HepG2 (cell line): Measurements from ENCODE around the gene ZCCHC7. TPM values are rescaled to one million over a fixed set of nuclear protein-coding genes. Genes with fewer than 3 reads are reported as not detected.

Source experiments
- ATAC-seq: fragments of 200-7000 bp; cut with Tn5 transposase; 3 replicates; pipeline ENCODE4 v1.9.1; 2020; ENCODE audit warnings: mild to moderate bottlenecking, moderate library complexity
- BruUV-seq: library from RNA; stranded (reverse); fragments of 400-500 nt; replicated peaks from 2 replicates; lab custom pipeline; 2021; lab: Mats Ljungman, UMichigan
- CTCF ChIA-PET: fragments of 300-600 bp; formaldehyde crosslinking; extraction: SDS; loops from one replicate; lab custom pipeline; 2021; ENCODE audit warnings: low total read pairs, inconsistent platforms, low intra/inter-chr PET ratio; lab: Yijun Ruan, JAX
- POLR2A ChIA-PET: fragments of 350-600 bp; sonication (Branson Sonifier 250); formaldehyde crosslinking; loops from one replicate; lab custom pipeline; 2020; ENCODE audit warnings: antibody characterized with exemption, inconsistent platforms; lab: Yijun Ruan, JAX
- DNase-seq: peaks from one replicate; pipeline ENCODE4 v3.0.0-alpha.2; 2015; ENCODE audit warnings: low spot score
- FAIRE-seq: peaks from 3 replicates; lab custom pipeline; 2011; peaks lifted over from hg19 to GRCh38; lab: Jason Lieb, UNC
- H2AFZ ChIP-seq: one replicate; pipeline ENCODE4 v1.6.1; 2011; ENCODE audit warnings: low read length, inconsistent platforms
- H3K27ac ChIP-seq: fragments of 300-600 bp; 3 replicates; pipeline ENCODE4 v1.8.0; 2011; ENCODE audit warnings: mixed run types, mild to moderate bottlenecking, mixed read lengths, low read length, inconsistent platforms; ENCODE audit not compliant: insufficient read depth; ENCODE audit errors: extremely low read length
- H3K27me3 ChIP-seq, 2 experiments: fragments of 200-600 bp in 1 of 2; 2 replicates in 1 of 2; 3 replicates in 1 of 2; pipeline versions ENCODE4 v1.6.0 to v1.8.0; 2011; ENCODE audit warnings: low read length in 2 of 2, mild to moderate bottlenecking in 2 of 2, moderate library complexity in 2 of 2, inconsistent platforms in 1 of 2; ENCODE audit not compliant: insufficient read depth in 2 of 2, control insufficient read depth in 1 of 2
- H3K36me3 ChIP-seq, 2 experiments: fragments of 200-600 bp in 1 of 2; replicated peaks in 1 of 2; 2 replicates in 1 of 2; 3 replicates in 1 of 2; pipeline versions ENCODE4 v1.5.1 to v1.8.0; 2011; ENCODE audit warnings: low read length in 2 of 2, inconsistent platforms in 1 of 2; ENCODE audit not compliant: insufficient read depth in 2 of 2, control insufficient read depth in 1 of 2
- H3K4me1 ChIP-seq: 2 replicates; pipeline ENCODE4 v1.5.1; 2012; ENCODE audit warnings: low read length, inconsistent platforms; ENCODE audit not compliant: insufficient read depth
- H3K4me2 ChIP-seq: 2 replicates; pipeline ENCODE4 v1.6.0; 2011; ENCODE audit warnings: low read depth, low read length, inconsistent platforms
- H3K4me3 ChIP-seq, 3 experiments: fragments of 200-600 bp in 1 of 3; sonication (generic), shearing (Covaris generic) in 1 of 3; replicated peaks in 1 of 3; 2 replicates each; pipeline ENCODE4 v1.5.1; 2011 to 2016; ENCODE audit warnings: low read length in 3 of 3, inconsistent platforms in 2 of 3, low read depth in 2 of 3, mild to moderate bottlenecking in 2 of 3, control low read depth in 1 of 3, mixed read lengths in 1 of 3; ENCODE audit not compliant: insufficient read depth in 1 of 3
- H3K79me2 ChIP-seq: one replicate; pipeline ENCODE4 v1.6.1; 2011; ENCODE audit warnings: low read length, inconsistent platforms; ENCODE audit not compliant: insufficient read depth
- H3K9ac ChIP-seq: 2 replicates; pipeline ENCODE4 v1.6.0; 2011; ENCODE audit warnings: mild to moderate bottlenecking, low read depth, low read length, inconsistent platforms; ENCODE audit not compliant: insufficient read depth
- H3K9me3 ChIP-seq: 2 replicates; pipeline ENCODE4 v1.5.1; 2012; ENCODE audit warnings: mild to moderate bottlenecking, low read length
- H4K20me1 ChIP-seq: 2 replicates; pipeline ENCODE4 v1.6.0; 2011; ENCODE audit warnings: inconsistent platforms, mild to moderate bottlenecking, low read length, moderate library complexity; ENCODE audit not compliant: insufficient read depth
- ATF2 ChIP-seq: sonication (generic); formaldehyde crosslinking; IDR thresholded peaks from 2 replicates; pipeline ENCODE4 v1.4.0; 2020; ENCODE audit warnings: missing genetic modification reagents
- CEBPG ChIP-seq: IDR thresholded peaks from 2 replicates; pipeline ENCODE4 v1.6.1; 2016
- HNF4A ChIP-seq: sonication (generic); formaldehyde crosslinking; IDR thresholded peaks from 2 replicates; pipeline ENCODE4 v1.4.0; 2020; ENCODE audit warnings: missing genetic modification reagents
- PTBP1 ChIP-seq: fragments of 200-400 bp; formaldehyde crosslinking; IDR thresholded peaks from 2 replicates; pipeline ENCODE4 v1.6.1; 2018; ENCODE audit warnings: low read length, low read depth; ENCODE audit not compliant: poor library complexity, severe bottlenecking
- ZNF75D ChIP-seq: sonication (generic); formaldehyde crosslinking; IDR thresholded peaks from 2 replicates; pipeline ENCODE4 v1.8.1; 2023; ENCODE audit warnings: missing genetic modification reagents, mild to moderate bottlenecking, borderline replicate concordance
- ZSCAN12 ChIP-seq: sonication (generic); formaldehyde crosslinking; IDR thresholded peaks from 2 replicates; pipeline ENCODE4 v1.9.0; 2021; ENCODE audit warnings: mild to moderate bottlenecking, missing genetic modification reagents
- WGBS: methylation state at CpG from one replicate; pipeline ENCODE4 v1.1.6; 2017; ENCODE audit warnings: low lambda C conversion rate; 5-methylcytosine and 5-hydroxymethylcytosine counted together
- in situ Hi-C: cut with HindIII; loops from 2 replicates; pipeline ENCODE4 v1.10.0; 2017; ENCODE audit warnings: low pct_unique_long_range_greater_than_20kb; ENCODE audit not compliant: extremely low pct_ligation_motif_present
- intact Hi-C: fragments of 100-400 bp; cut with micrococcal nuclease; formaldehyde crosslinking; loops from one replicate; pipeline ENCODE4 v1.10.0; 2022; ENCODE audit not compliant: unreplicated experiment
- polyA plus RNA-seq, 8 experiments: library from polyadenylated mRNA; depleted of rRNA in 3 of 8; stranded (reverse) in 7 of 8; unstranded in 1 of 8; fragments of >200 nt; fragmentation: Illumina TruSeq in 4 of 8; extraction: Trizol in 4 of 8; gene quantifications; 2 replicates each; pipeline versions ENCODE4 v1.2.1 to v1.2.3, GENCODE V29; 2011 to 2016; ENCODE audit warnings: low read depth in 4 of 8, missing spikeins in 1 of 8, mixed read lengths in 1 of 8; ENCODE audit not compliant: insufficient read depth in 1 of 8
- total RNA-seq, 5 experiments: library from RNA; depleted of rRNA; stranded (reverse); fragments of >200 nt; fragmentation: Illumina TruSeq; extraction: Trizol; gene quantifications; 2 replicates each; pipeline ENCODE4 v1.2.3, GENCODE V29; 2016; ENCODE audit warnings: low read depth in 1 of 5
- TF ChIP-seq, protein P1 (sequence below): sonication (generic); formaldehyde crosslinking; IDR thresholded peaks from 2 replicates; pipeline ENCODE4 v1.4.0; 2020; ENCODE audit warnings: missing genetic modification reagents

Gene ZCCHC7
- total and polyA plus RNA-seq, 2 of the 13 experiments (the other 11 are each of a cell fraction or from before 2014, with no cell fraction given) = 13.6 to 19.3 TPM

- FAIRE-seq (no peak), DNase-seq (no peak), ATAC-seq (no peak)
- Histone ChIP-seq H3K9ac (no peak overlapping the region), H2AFZ (no peak overlapping the region), H3K79me2 (no peaks in the 10 kb centered on the region), H3K27me3 (no peaks in the 10 kb centered on the region), H4K20me1 (no peaks in the 10 kb centered on the region), H3K4me2 (no peak overlapping the region), H3K4me3 (no peak overlapping the region), H3K9me3 (no peaks in the 10 kb centered on the region), H3K4me1 (no peaks in the 10 kb centered on the region), H3K27ac (no peak overlapping the region), H3K36me3 (no peaks in the 10 kb centered on the region)
- TF ChIP-seq HNF4A (CRISPR knock-in tag) = no peak
- TF ChIP-seq, protein P1, sequence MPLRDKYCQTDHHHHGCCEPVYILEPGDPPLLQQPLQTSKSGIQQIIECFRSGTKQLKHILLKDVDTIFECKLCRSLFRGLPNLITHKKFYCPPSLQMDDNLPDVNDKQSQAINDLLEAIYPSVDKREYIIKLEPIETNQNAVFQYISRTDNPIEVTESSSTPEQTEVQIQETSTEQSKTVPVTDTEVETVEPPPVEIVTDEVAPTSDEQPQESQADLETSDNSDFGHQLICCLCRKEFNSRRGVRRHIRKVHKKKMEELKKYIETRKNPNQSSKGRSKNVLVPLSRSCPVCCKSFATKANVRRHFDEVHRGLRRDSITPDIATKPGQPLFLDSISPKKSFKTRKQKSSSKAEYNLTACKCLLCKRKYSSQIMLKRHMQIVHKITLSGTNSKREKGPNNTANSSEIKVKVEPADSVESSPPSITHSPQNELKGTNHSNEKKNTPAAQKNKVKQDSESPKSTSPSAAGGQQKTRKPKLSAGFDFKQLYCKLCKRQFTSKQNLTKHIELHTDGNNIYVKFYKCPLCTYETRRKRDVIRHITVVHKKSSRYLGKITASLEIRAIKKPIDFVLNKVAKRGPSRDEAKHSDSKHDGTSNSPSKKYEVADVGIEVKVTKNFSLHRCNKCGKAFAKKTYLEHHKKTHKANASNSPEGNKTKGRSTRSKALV = no peak
- TF ChIP-seq ZNF75D = no peak
- no peak for TF ChIP-seq PTBP1
- TF ChIP-seq ZSCAN12 (CRISPR knock-in tag) = no peak
- no peak for TF ChIP-seq ATF2
- TF ChIP-seq CEBPG = no peak
- ChIA-PET POLR2A (no interaction called here), CTCF (no interaction called here)
- in situ Hi-C loops = loop anchor here (10.0 kb wide), 1 partner anchor 274 kb away; no protein-coding TSS in a partner anchor
- WGBS = 97% methylated on average over 5 of the region's 5 CpGs
- intact Hi-C loops = no loop called here
- no TSS peak for BruUV-seq
These were observed 148.8 kb downstream of the ZCCHC7 start for GRCh38 chr9:37269221-37269620.
